ENCODE results near the gene SLC35A5.
A peak's percentile ranks its signal among the peaks of the same experiment; 100 is the strongest.

The SLC35A5 gene

GRCh38 chr3:112572701-112573100 lies 10.9 kb downstream of the SLC35A5 start:
- no peak for DNase-seq

- DNase-seq, result no peak
These were observed 17.4 kb downstream of the SLC35A5 start for GRCh38 chr3:112579232-112579631.

- no peak for DNase-seq
These were observed 17.9 kb downstream of the SLC35A5 start for GRCh38 chr3:112579697-112580096.

- peak; percentile 35 to 39 for DNase-seq
These were observed 20.5 kb downstream of the SLC35A5 start for GRCh38 chr3:112582244-112582874.

- DNase-seq, result no peak
These were observed 21.3 kb downstream of the SLC35A5 start for GRCh38 chr3:112583105-112583504.

- DNase-seq, result no peak
These were observed 23.9 kb downstream of the SLC35A5 start for GRCh38 chr3:112585782-112586181.

GRCh38 chr3:112587336-112587735 lies 25.5 kb downstream of the SLC35A5 start:
- no peak for DNase-seq

GRCh38 chr3:112593258-112593657 lies 31.4 kb downstream of the SLC35A5 start:
- no peak for DNase-seq

GRCh38 chr3:112594856-112595255 lies 33.0 kb downstream of the SLC35A5 start:
- DNase-seq, result no peak

- DNase-seq, result no peak
These were observed 36.1 kb downstream of the SLC35A5 start for GRCh38 chr3:112597945-112598344.

- DNase-seq, result no peak
These were observed 36.9 kb downstream of the SLC35A5 start for GRCh38 chr3:112598731-112599130.

GRCh38 chr3:112602217-112602838 lies 40.5 kb downstream of the SLC35A5 start:
- no peak for DNase-seq

- DNase-seq, result no peak
These were observed 42.7 kb downstream of the SLC35A5 start for GRCh38 chr3:112604536-112604935.

GRCh38 chr3:112605285-112605684 lies 43.4 kb downstream of the SLC35A5 start:
- DNase-seq, result no peak

- DNase-seq, result no peak
These were observed 44.3 kb downstream of the SLC35A5 start for GRCh38 chr3:112606098-112606497.

- DNase-seq, result no peak
These were observed 46.0 kb downstream of the SLC35A5 start for GRCh38 chr3:112607863-112608262.

GRCh38 chr3:112610121-112610520 lies 48.3 kb downstream of the SLC35A5 start:
- DNase-seq, result no peak

GRCh38 chr3:112611752-112612515 lies 50.1 kb downstream of the SLC35A5 start:
- DNase-seq, result no peak

GRCh38 chr3:112615989-112616731 lies 54.3 kb downstream of the SLC35A5 start:
- no peak for DNase-seq

GRCh38 chr3:112617285-112617684 lies 55.4 kb downstream of the SLC35A5 start:
- DNase-seq, result no peak

GRCh38 chr3:112619295-112619694 lies 57.5 kb downstream of the SLC35A5 start:
- no peak for DNase-seq

GRCh38 chr3:112623213-112623612 lies 61.4 kb downstream of the SLC35A5 start:
- no peak for DNase-seq

GRCh38 chr3:112623717-112624116 lies 61.9 kb downstream of the SLC35A5 start:
- no peak for DNase-seq

Data from stimulated activated CD4-positive, alpha-beta T cell treated with anti-CD3 and anti-CD28 coated beads, Interleukin-2, amount 100 ng/mL, for 24 hours (primary cell).